Measurements from ENCODE around the gene VSX1. TPM values are rescaled to one million over a fixed set of nuclear protein-coding genes. Genes with fewer than 3 reads are reported as not detected.

VSX1 gene
- total RNA-seq, 1 experiment from 2014 or later, result not detected

DNA sequence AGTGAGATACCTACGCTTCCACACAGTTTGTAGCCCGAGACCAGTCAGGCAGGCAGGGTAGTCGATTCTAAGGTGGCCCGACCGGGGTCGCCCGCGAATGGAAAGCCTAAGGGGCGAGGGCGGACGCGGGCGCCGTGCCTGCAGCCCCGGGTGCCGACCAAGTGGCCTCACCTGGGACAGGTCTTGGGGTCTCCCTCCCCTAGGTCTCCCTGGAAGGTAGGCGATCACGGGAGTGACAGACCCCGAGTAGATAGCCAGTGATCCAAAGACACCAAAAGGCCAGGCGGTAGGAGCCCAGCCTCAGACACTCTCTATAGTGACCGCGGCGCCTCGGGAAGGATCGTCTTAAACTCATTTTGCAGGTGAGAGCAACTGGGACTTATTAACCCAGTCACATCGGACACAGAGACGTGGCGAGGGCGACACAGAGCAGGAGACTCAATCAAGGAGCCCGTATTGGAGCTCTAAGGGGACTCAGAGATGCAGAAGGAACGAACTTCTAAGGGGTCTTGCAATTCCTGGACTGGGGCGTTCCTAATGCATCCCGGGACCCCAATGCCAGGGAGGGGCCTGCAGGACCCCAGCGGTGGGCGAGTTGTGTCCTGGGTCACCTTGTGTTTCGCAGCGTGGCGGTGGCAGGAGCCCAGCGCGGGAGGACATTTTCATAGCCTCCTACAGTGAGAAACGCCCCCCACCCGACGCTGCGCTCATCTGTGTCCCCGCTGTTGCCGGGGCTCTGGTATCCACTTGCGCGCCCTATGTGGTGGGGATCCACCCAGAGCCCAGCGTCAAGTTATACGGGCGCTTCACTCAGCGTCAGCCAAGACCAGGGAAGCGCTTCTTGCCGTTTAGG is 2.1 kb upstream of the VSX1 start:
- peak; percentile 51 for DNase-seq
- H3K36me3 ChIP-seq (ENCODE audit: insufficient read depth, low read length), result no peaks in the 10 kb centered on the region
- H4K20me1 ChIP-seq (ENCODE audit: insufficient read depth, low read depth, low read length), result no peaks in the 10 kb centered on the region
- H3K9ac ChIP-seq (ENCODE audit: low read length), result no peak overlapping the region
- H3K9me2 ChIP-seq (replicated peaks; ENCODE audit: insufficient read depth, low read length), result no peaks in the 10 kb centered on the region
- no peaks in the 10 kb centered on the region for H3K27me3 ChIP-seq (ENCODE audit: low read length)
- no peaks in the 10 kb centered on the region for H3K9me3 ChIP-seq (ENCODE audit: low read length)
- no peak overlapping the region for H3K27ac ChIP-seq (ENCODE audit: low read length)
- H3K4me3 ChIP-seq (ENCODE audit: low read length), result no peak overlapping the region
- no peak overlapping the region for H3K4me2 ChIP-seq (ENCODE audit: low read depth, low read length, poor library complexity, severe bottlenecking)
- peaks cover 10% of the 10 kb centered on the region for H3K4me1 ChIP-seq (ENCODE audit: low read length)
- no peaks in the 10 kb centered on the region for H3K79me2 ChIP-seq (ENCODE audit: low read length)
- no peak overlapping the region for H2AFZ ChIP-seq (ENCODE audit: low read length)

DNA sequence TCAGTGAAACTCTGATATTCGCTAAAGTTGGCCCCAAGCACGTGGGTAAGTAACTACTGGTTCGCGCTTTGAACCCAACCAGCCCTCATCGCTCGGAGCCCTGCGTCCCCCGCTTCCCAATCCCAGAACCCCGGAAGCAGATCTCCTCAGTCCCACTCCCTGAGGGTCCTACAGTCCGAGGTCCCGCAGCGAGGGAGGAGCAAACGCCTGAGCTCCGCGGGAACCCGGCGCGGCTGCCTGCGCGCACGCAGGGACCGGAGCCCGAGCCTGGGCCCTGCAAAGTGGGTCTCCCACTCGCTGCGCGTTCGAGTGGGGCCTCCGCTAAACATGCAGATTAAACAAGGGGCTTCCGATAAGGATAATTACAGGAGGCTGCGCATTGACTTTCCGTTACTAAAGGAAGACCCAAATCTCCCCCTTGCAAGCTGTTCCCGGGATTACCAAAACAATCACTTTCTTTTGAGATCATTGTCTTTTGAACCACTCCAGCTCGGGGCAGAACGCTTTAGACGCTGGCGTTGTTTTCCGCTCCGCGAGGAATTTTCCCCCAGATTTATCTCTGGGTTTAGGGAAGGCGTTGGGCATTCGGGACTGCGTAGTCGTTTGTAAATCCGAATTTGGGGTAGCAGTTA is 1.3 kb upstream of the VSX1 start:
- no peak overlapping the region for H2AFZ ChIP-seq (ENCODE audit: low read length)
- H4K20me1 ChIP-seq (ENCODE audit: insufficient read depth, low read depth, low read length), result no peaks in the 10 kb centered on the region
- H3K27me3 ChIP-seq (ENCODE audit: low read length), result no peaks in the 10 kb centered on the region
- H3K4me2 ChIP-seq (ENCODE audit: low read depth, low read length, poor library complexity, severe bottlenecking), result no peak overlapping the region
- H3K9ac ChIP-seq (ENCODE audit: low read length), result no peak overlapping the region
- no peaks in the 10 kb centered on the region for H3K9me3 ChIP-seq (ENCODE audit: low read length)
- peaks cover 10% of the 10 kb centered on the region for H3K4me1 ChIP-seq (ENCODE audit: low read length)
- H3K4me3 ChIP-seq (ENCODE audit: low read length), result no peak overlapping the region
- H3K9me2 ChIP-seq (replicated peaks; ENCODE audit: insufficient read depth, low read length), result no peaks in the 10 kb centered on the region
- no peaks in the 10 kb centered on the region for H3K79me2 ChIP-seq (ENCODE audit: low read length)
- DNase-seq, result no peak
- H3K36me3 ChIP-seq (ENCODE audit: insufficient read depth, low read length), result no peaks in the 10 kb centered on the region
- H3K27ac ChIP-seq (ENCODE audit: low read length), result no peak overlapping the region

DNA sequence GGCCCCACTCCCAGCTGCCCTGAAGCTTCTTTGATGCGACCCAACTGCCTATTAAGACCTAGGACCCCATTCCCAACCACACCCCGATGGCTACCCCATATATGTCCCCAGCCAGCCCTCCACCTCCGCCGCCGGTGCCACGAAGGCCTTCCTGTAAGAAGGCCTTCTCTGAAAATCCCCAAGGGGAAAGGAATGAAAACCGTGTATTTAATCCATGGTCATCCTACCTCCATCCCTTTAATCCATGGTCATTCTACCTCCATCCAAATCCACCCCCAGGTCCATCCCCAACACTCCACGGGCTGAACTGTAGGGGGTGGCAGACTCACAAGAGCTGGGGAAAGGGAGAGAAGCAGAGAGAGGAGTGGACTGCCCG is 545 bp upstream of the VSX1 start:
- Histone ChIP-seq H3K4me1 (ENCODE audit: low read length) (peaks cover 10% of the 10 kb centered on the region), H4K20me1 (ENCODE audit: insufficient read depth, low read depth, low read length) (no peaks in the 10 kb centered on the region), H3K27ac (ENCODE audit: low read length) (no peak overlapping the region), H3K4me3 (ENCODE audit: low read length) (no peak overlapping the region), H3K9me2 (replicated peaks; ENCODE audit: insufficient read depth, low read length) (no peaks in the 10 kb centered on the region), H3K36me3 (ENCODE audit: insufficient read depth, low read length) (no peaks in the 10 kb centered on the region), H3K9me3 (ENCODE audit: low read length) (no peaks in the 10 kb centered on the region), H2AFZ (ENCODE audit: low read length) (no peak overlapping the region), H3K9ac (ENCODE audit: low read length) (no peak overlapping the region), H3K4me2 (ENCODE audit: low read depth, low read length, poor library complexity, severe bottlenecking) (no peak overlapping the region), H3K27me3 (ENCODE audit: low read length) (no peaks in the 10 kb centered on the region), H3K79me2 (ENCODE audit: low read length) (no peaks in the 10 kb centered on the region)
- no peak for DNase-seq

- H3K4me1 ChIP-seq (ENCODE audit: low read length), result peaks cover under 1% of the 10 kb centered on the region
- no peak overlapping the region for H3K4me3 ChIP-seq (ENCODE audit: low read length)
- no peaks in the 10 kb centered on the region for H3K9me2 ChIP-seq (replicated peaks; ENCODE audit: insufficient read depth, low read length)
- no peak overlapping the region for H3K9ac ChIP-seq (ENCODE audit: low read length)
- no peak overlapping the region for H3K4me2 ChIP-seq (ENCODE audit: low read depth, low read length, poor library complexity, severe bottlenecking)
- H3K9me3 ChIP-seq (ENCODE audit: low read length), result no peaks in the 10 kb centered on the region
- no peaks in the 10 kb centered on the region for H3K79me2 ChIP-seq (ENCODE audit: low read length)
- H3K36me3 ChIP-seq (ENCODE audit: insufficient read depth, low read length), result no peaks in the 10 kb centered on the region
- no peak overlapping the region for H3K27ac ChIP-seq (ENCODE audit: low read length)
- DNase-seq, result no peak
- no peak overlapping the region for H2AFZ ChIP-seq (ENCODE audit: low read length)
- no peaks in the 10 kb centered on the region for H3K27me3 ChIP-seq (ENCODE audit: low read length)
- H4K20me1 ChIP-seq (ENCODE audit: insufficient read depth, low read depth, low read length), result no peaks in the 10 kb centered on the region
Measured at GRCh38 chr20:25081065-25081729, 744 bp downstream of the VSX1 start.

DNA sequence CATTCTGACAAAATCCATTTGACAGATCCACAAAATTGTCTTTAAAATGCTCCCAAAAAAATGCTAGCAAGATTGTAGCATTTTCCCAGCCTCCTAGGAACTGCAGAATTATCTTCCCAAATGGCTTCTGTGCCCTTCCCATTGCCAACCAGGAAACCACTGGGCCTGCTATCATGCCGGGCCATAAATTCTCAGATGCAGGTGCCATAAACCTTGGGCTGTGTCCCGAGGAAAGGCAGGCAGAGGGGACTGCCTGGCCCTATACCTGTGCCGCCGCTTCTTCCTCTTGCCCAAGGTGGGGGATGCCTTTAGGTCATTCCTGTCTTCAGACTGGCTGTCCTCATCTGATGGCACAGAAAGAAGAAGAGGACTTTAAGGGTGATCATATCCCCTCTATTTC is 2.8 kb downstream of the VSX1 start:
- H3K27me3 ChIP-seq (ENCODE audit: low read length), result no peaks in the 10 kb centered on the region
- no peak for DNase-seq

DNA sequence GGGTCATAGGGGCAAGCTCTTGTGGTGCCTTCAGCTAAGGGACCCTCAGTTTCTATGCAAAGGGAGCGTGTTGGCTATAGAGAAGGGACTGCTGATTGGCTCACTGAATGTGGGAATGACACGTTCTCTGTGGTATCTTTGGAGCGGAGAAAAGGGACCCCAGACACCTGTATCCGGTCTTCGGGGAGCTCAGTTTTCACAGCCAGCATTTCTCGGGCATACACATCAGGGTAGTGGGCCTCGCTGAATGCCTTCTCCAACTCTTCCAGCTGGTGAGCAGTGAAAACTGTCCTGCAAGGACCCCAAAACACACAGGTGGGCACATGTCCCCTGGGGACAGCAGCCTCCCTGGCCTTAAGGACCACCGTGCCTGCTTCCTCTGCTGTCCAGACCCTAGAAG is 3.3 kb downstream of the VSX1 start:
- no peak for DNase-seq
- Histone ChIP-seq H3K4me2 (ENCODE audit: low read depth, low read length, poor library complexity, severe bottlenecking) (no peak overlapping the region), H2AFZ (ENCODE audit: low read length) (no peak overlapping the region), H3K9ac (ENCODE audit: low read length) (no peak overlapping the region), H3K9me3 (ENCODE audit: low read length) (no peaks in the 10 kb centered on the region), H3K79me2 (ENCODE audit: low read length) (no peaks in the 10 kb centered on the region), H4K20me1 (ENCODE audit: insufficient read depth, low read depth, low read length) (no peaks in the 10 kb centered on the region), H3K9me2 (replicated peaks; ENCODE audit: insufficient read depth, low read length) (no peaks in the 10 kb centered on the region), H3K27ac (ENCODE audit: low read length) (no peak overlapping the region), H3K4me1 (ENCODE audit: low read length) (no peaks in the 10 kb centered on the region), H3K4me3 (ENCODE audit: low read length) (no peak overlapping the region), H3K27me3 (ENCODE audit: low read length) (no peaks in the 10 kb centered on the region), H3K36me3 (ENCODE audit: insufficient read depth, low read length) (no peaks in the 10 kb centered on the region)

More for the DNA sequence above, 2.8 kb downstream of the VSX1 start:
- Histone ChIP-seq H4K20me1 (ENCODE audit: insufficient read depth, low read depth, low read length) (no peaks in the 10 kb centered on the region), H3K27ac (ENCODE audit: low read length) (no peak overlapping the region), H3K9me2 (replicated peaks; ENCODE audit: insufficient read depth, low read length) (no peaks in the 10 kb centered on the region), H3K9ac (ENCODE audit: low read length) (no peak overlapping the region), H3K4me1 (ENCODE audit: low read length) (no peaks in the 10 kb centered on the region), H3K4me3 (ENCODE audit: low read length) (no peak overlapping the region), H2AFZ (ENCODE audit: low read length) (no peak overlapping the region), H3K9me3 (ENCODE audit: low read length) (no peaks in the 10 kb centered on the region), H3K79me2 (ENCODE audit: low read length) (no peaks in the 10 kb centered on the region), H3K36me3 (ENCODE audit: insufficient read depth, low read length) (no peaks in the 10 kb centered on the region), H3K4me2 (ENCODE audit: low read depth, low read length, poor library complexity, severe bottlenecking) (no peak overlapping the region)

GRCh38 chr20:25077610-25078169 is 4.3 kb downstream of the VSX1 start:
- H3K79me2 ChIP-seq (ENCODE audit: low read length), result no peaks in the 10 kb centered on the region
- H3K4me2 ChIP-seq (ENCODE audit: low read depth, low read length, poor library complexity, severe bottlenecking), result no peak overlapping the region
- H3K9me2 ChIP-seq (replicated peaks; ENCODE audit: insufficient read depth, low read length), result no peaks in the 10 kb centered on the region
- no peaks in the 10 kb centered on the region for H3K4me1 ChIP-seq (ENCODE audit: low read length)
- no peaks in the 10 kb centered on the region for H3K9me3 ChIP-seq (ENCODE audit: low read length)
- H3K27ac ChIP-seq (ENCODE audit: low read length), result no peak overlapping the region
- DNase-seq, result no peak
- no peaks in the 10 kb centered on the region for H3K27me3 ChIP-seq (ENCODE audit: low read length)
- H2AFZ ChIP-seq (ENCODE audit: low read length), result no peak overlapping the region
- no peaks in the 10 kb centered on the region for H4K20me1 ChIP-seq (ENCODE audit: insufficient read depth, low read depth, low read length)
- no peak overlapping the region for H3K4me3 ChIP-seq (ENCODE audit: low read length)
- no peak overlapping the region for H3K9ac ChIP-seq (ENCODE audit: low read length)
- H3K36me3 ChIP-seq (ENCODE audit: insufficient read depth, low read length), result no peaks in the 10 kb centered on the region

Measured in Karpas-422 (cell line).